A172 (cell line): Measurements from ENCODE around the gene PCDHGA11. TPM values are rescaled to one million over a fixed set of nuclear protein-coding genes. Genes with fewer than 3 reads are reported as not detected.
A peak's percentile ranks its signal among the peaks of the same experiment; 100 is the strongest.
"Not testable (repeated sequence)": the region's sequence is repeated elsewhere in the genome, so short reads cannot be mapped to it uniquely, and the experiment has no call there.

Experiments used
- DNase-seq: peaks from one replicate; pipeline ENCODE4 v3.0.0-alpha.2; 2015; ENCODE audit warnings: low spot score
- total RNA-seq: library from RNA; depleted of rRNA; stranded (reverse); fragments of >200 nt; shearing (Covaris generic); gene quantifications from 2 replicates; pipeline ENCODE4 v1.2.3, GENCODE V29; 2014

PCDHGA11 gene
- total RNA-seq, 1 experiment from 2014 or later = 0.19 TPM

DNA sequence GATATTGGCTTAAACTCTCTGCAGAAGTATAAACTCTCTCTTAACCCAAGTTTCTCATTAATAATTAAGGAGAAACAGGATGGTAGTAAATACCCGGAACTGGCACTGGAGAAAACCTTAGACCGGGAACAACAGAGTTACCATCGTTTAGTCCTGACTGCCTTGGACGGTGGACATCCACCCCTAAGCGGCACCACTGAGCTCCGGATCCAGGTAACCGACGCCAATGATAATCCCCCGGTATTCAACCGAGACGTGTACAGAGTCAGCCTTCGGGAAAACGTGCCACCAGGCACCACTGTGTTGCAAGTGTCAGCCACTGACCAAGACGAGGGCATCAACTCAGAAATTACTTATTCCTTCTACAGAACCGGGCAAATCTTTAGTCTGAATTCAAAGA is 22.2 kb upstream of the PCDHGA11 start:
- DNase-seq = no peak

DNA sequence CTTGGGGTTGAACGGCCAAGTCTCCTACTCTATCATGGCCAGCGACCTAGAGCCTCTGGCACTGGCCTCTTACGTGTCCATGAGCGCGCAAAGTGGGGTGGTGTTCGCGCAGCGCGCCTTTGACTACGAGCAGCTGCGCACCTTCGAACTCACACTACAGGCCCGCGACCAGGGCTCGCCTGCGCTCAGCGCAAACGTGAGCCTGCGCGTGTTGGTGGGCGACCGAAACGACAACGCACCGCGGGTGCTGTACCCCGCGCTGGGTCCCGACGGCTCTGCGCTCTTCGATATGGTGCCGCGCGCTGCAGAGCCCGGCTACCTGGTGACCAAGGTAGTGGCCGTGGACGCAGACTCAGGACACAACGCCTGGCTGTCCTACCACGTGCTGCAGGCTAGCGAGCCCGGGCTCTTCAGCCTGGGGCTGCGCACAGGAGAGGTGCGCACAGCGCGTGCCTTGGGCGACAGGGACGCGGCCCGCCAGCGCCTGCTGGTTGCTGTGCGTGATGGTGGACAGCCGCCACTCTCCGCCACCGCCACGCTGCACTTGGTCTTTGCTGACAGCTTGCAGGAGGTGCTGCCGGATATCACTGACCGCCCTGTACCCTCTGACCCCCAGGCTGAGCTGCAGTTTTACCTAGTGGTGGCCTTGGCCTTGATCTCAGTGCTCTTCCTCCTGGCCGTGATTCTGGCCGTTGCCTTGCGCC is 21.1 kb upstream of the PCDHGA11 start:
- DNase-seq = no peak

DNA sequence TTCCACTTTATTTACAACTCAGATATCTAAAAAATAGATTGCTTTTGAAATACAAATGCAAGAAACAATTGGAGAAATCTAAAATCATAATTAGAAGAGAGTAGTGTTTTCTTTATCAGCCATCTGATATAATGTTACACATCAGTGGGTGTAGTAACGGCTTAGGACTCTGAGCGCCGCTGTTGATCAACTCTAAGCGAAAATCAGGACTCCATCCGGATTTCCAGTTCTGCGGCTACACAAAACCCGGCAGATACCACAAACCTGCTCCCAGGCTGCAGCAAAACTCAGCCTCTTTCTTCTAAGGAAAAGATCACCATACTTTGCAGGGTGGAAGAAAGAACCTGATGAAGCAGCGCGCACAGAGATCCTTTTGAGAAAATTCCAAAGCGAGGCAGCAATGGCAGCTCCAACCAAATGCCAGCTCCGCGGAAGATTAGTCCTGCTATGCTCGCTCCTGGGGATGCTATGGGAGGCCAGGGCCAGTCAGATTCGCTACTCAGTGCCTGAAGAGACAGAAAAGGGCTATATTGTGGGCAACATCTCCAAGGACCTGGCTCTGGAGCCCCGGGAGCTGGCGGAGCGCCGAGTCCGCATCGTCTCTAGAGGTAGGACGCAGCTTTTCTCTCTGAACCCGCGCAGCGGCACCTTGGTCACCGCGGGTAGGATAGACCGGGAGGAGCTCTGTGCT is 18.2 kb upstream of the PCDHGA11 start, which contains the start of gene PCDHGA9:
TSS of gene PCDHGA9 (plus strand) at position 226 of the 691 bp plus-strand sequence. CDS start at position 401, 175 bp downstream.
- DNase-seq = peak; percentile 42

DNA sequence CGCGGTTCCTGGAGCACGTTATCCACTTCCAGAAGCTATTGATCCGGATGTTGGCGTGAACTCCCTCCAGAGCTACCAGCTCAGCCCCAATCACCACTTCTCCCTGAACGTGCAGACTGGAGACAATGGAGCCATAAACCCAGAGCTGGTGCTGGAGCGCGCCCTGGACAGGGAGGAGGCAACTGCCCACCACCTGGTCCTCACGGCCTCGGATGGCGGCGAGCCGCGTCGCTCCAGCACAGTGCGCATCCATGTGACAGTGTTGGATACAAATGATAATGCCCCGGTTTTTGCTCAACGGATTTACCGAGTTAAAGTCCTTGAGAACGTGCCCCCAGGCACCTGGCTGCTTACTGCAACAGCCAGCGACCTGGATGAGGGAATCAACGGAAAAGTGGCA is 17.5 kb upstream of the PCDHGA11 start:
- DNase-seq = no peak

DNA sequence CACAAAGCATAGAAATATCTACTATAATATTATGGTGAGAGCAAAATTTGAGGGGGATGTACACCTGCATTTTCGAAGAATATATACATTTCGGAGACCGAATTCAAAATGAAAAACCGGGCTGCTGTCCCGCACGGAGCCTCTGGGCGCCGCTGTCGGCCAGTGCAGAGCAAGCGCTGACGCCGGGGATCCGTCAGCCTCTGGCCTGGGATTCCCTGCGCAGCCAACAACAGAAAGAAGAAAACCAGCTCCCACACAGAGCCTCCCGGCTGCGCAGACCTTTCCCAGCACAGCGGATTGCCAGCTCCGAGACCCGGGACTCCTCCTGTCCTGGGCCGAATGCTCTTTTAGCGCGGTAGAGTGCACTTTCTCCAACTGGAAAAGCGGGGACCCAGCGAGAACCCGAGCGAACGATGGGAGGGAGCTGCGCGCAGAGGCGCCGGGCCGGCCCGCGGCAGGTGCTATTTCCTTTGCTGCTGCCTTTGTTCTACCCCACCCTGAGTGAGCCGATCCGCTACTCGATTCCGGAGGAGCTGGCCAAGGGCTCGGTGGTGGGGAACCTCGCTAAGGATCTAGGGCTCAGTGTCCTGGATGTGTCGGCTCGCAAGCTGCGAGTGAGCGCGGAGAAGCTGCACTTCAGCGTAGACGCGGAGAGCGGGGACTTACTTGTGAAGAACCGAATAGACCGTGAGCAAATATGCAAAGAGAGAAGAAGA is 12.9 kb upstream of the PCDHGA11 start, which contains the start of gene PCDHGB6:
TSS of gene PCDHGB6 (plus strand) at position 232 of the 716 bp plus-strand sequence. CDS start at position 414, 182 bp downstream.
- not testable (repeated sequence) for DNase-seq

DNA sequence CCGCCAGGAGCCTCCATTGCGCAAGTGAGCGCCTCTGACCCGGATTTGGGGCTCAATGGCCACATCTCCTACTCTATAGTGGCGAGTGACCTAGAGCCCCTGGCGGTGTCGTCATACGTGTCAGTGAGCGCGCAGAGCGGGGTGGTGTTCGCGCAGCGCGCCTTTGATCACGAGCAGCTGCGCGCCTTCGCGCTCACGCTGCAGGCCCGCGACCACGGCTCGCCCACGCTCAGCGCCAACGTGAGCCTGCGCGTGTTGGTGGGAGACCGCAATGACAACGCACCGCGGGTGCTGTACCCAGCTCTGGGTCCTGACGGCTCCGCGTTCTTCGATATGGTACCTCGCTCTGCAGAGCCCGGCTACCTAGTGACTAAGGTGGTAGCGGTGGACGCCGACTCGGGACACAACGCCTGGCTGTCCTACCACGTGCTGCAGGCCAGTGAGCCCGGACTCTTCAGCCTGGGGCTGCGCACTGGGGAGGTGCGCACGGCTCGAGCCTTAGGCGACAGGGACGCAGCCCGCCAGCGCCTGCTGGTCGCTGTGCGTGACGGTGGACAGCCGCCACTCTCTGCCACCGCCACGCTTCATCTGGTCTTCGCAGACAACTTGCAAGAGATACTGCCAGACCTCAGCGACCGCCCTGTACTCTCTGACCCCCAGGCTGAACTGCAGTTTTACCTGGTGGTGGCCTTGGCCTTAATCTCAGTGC is 11.1 kb upstream of the PCDHGA11 start:
- no peak for DNase-seq

DNA sequence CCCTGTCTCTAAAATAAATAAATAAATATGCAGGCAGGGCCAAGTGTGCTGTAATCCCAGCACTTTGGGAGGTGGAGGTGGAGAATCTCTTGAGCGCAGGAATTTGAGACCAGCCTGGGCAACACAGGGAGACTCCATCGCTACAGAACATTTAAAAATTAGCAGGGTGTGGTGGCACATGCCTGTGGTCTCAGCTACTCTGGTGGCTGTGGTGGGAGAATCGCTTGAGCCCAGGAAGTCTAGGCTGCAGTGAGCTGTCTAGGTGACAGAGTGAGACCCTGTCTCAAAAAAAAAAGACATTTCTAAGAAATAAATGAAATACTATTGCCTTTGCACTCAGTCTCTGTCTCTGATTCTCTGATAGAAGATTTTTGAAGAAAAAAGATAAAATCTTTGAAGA is 9.3 kb upstream of the PCDHGA11 start:
- no peak for DNase-seq

DNA sequence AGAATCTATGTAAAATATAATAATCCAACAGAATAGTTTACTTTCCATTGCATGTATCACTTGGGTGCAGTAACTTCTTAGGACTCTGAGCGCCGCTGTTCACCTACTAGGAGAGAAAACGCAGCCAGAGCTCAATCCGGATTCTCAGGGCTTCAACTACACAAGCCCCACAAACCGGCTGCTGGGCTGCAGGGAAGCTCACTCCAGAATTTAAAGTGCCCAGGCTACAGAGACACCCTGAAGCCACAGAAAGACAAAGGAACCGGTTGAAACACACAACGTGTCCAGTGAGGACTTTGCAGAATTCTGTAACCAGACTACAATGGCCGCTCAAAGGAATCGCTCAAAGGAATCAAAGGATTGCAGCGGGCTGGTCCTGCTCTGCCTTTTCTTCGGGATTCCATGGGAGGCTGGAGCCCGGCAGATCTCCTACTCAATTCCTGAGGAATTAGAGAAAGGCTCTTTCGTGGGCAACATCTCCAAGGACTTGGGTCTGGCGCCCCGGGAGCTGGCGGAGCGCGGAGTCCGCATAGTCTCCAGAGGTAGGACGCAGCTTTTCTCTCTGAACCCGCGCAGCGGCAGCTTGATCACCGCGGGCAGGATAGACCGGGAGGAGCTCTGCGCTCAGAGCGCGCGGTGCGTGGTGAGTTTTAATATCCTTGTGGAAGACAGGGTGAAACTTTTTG is 7.9 kb upstream of the PCDHGA11 start, which contains the start of gene PCDHGA10:
TSS of gene PCDHGA10 (plus strand) at position 134 of the 686 bp plus-strand sequence. CDS start at position 323, 189 bp downstream.
- peak; percentile 65 for DNase-seq

DNA sequence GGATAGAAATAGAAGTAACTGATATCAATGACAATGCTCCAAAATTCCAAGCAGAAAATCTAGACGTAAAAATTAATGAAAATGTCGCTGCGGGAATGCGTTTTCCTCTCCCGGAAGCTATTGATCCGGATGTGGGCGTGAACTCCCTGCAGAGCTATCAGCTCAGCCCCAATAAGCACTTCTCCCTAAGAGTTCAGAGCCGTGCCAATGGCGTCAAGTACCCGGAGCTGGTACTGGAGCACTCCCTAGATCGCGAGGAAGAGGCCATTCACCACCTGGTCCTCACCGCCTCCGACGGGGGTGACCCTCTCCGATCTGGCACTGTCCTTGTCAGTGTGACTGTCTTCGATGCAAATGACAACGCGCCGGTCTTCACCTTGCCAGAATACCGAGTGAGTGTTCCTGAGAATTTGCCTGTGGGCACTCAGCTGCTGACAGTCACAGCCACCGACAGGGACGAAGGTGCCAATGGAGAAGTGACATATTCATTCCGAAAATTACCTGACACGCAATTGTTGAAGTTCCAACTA is 7.2 kb upstream of the PCDHGA11 start:
- no peak for DNase-seq

DNA sequence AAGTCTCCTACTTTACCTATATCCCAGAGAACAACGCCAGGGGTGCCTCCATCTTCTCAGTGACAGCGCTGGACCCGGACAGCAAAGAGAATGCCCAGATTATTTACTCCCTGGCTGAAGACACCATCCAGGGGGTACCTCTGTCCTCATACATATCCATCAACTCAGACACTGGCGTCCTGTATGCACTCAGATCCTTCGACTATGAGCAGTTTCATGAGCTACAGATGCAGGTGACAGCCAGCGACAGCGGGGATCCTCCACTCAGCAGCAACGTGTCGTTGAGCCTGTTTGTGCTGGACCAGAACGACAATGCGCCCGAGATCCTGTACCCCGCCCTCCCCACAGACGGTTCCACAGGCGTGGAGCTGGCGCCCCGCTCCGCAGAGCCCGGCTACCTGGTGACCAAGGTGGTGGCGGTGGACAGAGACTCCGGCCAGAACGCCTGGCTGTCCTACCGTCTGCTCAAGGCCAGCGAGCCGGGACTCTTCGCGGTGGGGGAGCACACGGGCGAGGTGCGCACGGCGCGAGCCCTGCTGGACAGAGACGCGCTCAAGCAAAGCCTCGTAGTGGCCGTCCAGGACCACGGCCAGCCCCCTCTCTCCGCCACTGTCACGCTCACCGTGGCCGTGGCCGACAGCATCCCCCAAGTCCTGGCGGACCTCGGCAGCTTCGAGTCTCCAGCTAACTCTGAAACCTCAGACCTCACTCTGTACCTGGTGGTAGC is 6.1 kb upstream of the PCDHGA11 start:
- not testable (repeated sequence) for DNase-seq

DNA sequence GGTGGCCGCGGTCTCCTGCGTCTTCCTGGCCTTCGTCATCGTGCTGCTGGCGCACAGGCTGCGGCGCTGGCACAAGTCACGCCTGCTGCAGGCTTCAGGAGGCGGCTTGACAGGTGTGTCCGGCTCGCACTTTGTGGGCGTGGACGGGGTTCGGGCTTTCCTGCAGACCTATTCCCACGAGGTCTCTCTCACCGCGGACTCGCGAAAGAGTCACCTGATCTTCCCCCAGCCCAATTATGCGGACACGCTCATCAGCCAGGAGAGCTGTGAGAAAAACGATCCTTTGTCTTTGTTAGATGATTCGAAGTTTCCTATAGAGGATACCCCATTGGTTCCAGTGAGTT is 5.6 kb upstream of the PCDHGA11 start:
- not testable (repeated sequence) for DNase-seq

DNA sequence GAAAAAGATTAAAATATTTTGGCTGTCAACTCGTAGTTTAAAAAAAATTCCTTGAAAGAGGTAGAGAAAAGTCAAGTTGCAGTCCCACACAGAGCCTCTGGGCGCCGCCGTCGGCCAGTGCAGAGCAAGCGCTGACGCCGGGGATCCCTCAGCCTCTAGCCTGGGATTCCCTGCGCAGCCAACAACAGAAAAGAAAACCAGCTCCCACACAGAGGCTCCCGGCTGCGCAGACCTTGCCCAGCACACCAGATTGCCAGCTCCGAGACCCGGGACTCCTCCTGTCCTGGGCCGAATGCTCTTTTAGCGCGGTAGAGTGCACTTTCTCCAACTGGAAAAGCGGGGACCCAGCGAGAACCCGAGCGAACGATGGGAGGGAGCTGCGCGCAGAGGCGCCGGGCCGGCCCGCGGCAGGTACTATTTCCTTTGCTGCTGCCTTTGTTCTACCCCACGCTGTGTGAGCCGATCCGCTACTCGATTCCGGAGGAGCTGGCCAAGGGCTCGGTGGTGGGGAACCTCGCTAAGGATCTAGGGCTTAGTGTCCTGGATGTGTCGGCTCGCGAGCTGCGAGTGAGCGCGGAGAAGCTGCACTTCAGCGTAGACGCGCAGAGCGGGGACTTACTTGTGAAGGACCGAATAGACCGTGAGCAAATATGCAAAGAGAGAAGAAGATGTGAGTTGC is 3.2 kb upstream of the PCDHGA11 start, which contains the start of gene PCDHGB7:
TSS of gene PCDHGB7 (plus strand) at position 184 of the 679 bp plus-strand sequence. CDS start at position 367, 183 bp downstream.
- DNase-seq = peak; percentile 72

DNA sequence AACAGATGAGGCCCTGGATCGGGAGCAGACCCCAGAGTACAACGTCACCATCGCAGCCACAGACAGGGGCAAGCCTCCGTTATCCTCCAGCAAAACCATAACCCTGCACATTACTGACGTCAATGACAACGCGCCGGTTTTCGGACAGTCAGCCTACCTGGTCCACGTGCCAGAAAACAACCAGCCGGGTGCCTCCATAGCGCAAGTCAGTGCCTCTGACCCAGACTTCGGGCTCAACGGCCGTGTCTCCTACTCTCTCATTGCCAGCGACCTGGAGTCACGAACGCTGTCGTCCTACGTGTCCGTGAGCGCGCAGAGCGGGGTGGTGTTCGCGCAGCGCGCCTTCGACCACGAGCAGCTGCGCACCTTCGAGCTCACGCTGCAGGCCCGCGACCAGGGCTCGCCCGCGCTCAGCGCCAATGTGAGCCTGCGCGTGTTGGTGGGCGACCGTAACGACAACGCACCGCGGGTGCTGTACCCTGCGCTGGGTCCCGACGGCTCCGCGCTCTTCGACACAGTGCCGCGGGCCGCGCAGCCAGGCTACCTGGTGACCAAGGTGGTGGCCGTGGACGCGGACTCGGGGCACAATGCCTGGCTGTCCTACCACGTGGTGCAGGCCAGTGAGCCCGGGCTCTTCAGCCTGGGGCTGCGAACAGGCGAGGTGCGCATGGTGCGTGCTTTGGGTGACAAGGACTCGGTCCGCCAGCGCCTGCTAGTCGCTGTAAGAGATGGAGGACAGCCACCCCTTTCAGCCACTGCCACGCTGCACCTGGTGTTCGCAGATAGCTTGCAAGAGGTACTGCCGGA is 1.6 kb upstream of the PCDHGA11 start:
- DNase-seq = no peak

DNA sequence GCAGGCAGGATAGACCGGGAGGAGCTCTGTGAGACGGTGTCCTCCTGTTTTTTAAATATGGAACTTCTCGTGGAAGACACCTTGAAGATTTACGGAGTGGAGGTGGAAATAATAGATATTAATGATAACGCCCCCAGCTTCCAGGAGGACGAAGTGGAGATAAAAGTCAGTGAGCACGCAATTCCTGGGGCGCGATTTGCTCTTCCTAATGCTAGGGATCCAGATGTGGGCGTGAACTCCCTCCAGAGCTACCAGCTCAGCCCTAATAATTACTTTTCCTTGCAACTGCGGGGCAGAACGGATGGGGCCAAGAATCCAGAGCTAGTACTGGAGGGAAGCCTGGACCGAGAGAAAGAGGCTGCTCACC is 621 bp downstream of the PCDHGA11 start:
- no peak for DNase-seq

DNA sequence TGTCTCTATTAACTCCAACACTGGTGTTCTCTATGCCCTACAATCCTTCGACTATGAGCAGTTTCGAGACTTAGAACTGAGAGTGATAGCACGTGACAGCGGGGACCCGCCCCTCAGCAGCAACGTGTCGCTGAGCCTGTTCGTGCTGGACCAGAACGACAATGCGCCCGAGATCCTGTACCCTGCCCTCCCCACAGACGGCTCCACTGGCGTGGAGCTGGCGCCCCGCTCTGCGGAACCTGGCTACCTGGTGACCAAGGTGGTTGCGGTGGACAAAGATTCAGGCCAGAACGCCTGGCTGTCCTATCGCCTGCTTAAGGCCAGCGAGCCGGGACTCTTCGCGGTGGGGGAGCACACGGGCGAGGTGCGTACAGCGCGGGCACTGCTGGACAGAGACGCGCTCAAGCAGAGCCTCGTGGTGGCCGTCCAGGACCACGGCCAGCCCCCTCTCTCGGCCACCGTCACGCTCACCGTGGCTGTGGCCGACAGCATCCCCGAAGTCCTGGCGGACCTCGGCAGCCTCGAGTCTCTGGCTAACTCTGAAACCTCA is 2.0 kb downstream of the PCDHGA11 start:
- no peak for DNase-seq

DNA sequence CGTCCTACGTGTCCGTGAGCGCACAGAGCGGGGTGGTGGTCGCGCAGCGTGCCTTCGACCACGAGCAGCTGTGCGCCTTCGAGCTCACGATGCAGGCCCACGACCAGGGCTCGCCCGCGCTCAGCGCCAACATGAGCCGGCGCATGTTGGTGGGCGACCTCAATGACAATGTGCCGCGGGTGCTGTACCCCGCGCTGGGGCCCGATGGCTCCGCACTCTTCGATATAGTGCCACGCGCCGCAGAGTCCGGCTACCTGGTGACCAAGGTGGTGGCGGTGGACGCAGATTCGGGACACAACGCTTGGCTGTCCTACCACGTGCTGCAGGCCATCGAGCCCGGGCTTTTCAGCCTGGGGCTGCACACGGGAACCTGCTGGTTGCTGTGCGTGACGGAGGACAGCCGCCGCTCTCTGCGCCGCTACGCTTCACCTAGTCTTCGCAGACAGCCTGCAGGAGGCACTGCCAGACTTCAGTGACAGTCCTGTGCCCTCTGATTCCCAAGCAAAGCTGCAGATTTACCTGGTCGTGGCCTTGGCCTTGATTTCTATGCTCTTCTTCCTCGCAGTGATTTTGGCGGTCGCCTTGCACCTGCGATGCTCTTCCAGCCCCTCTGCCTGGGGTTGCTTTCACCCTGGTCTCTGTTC is 7.1 kb downstream of the PCDHGA11 start:
- DNase-seq = no peak

DNA sequence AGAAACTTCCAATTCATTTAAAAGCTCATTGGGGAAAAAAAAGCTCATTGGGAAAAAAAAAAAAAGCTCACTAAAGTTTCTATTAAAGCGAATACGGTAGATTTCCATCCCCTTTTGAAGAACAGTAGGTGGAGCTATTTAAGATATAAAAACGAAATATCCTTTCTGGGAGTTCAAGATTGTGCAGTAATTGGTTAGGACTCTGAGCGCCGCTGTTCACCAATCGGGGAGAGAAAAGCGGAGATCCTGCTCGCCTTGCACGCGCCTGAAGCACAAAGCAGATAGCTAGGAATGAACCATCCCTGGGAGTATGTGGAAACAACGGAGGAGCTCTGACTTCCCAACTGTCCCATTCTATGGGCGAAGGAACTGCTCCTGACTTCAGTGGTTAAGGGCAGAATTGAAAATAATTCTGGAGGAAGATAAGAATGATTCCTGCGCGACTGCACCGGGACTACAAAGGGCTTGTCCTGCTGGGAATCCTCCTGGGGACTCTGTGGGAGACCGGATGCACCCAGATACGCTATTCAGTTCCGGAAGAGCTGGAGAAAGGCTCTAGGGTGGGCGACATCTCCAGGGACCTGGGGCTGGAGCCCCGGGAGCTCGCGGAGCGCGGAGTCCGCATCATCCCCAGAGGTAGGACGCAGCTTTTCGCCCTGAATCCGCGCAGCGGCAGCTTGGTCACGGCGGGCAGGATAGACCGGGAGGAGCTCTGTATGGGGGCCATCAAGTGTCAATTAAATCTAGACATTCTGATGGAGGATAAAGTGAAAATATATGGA is 9.7 kb downstream of the PCDHGA11 start, which contains the start of gene PCDHGA12:
TSS of gene PCDHGA12 (plus strand) at position 176 of the 782 bp plus-strand sequence. CDS start at position 429, 253 bp downstream.
- peak; percentile 6 for DNase-seq
